ENCODE measurements around the gene TSNAX.

GRCh38 chr1:231517076-231517475 lies 11.4 kb upstream of the TSNAX start:
- TF ChIP-seq DNMT1 (IDR thresholded peaks at IDR 0.05), result no peak
- TF ChIP-seq MAX (CRISPR knock-in tag; IDR thresholded peaks at IDR 0.05), result no peak
